Gastrocnemius medialis (tissue), 4 donors: Measurements from ENCODE around the gene CSN2. TPM values are rescaled to one million over a fixed set of nuclear protein-coding genes. Genes with fewer than 3 reads are reported as not detected.

Experiments used
- ATAC-seq, 2 donors: fragments of 150-250 bp; one replicate each; pipeline ENCODE4 v1.9.1; 2016
- DNase-seq, 2 donors: peaks; one replicate each; pipeline ENCODE4 v3.0.0-alpha.2; 2019
- H3K27ac ChIP-seq, 4 donors: fragments of 200-600 bp; sonication (generic); 1 replicate in 1 of 4; 2 replicates in 3 of 4; pipeline ENCODE4 v1.5.1; 2016 to 2018; ENCODE audit warnings: mild to moderate bottlenecking in 2 of 4, moderate library complexity in 1 of 4
- H3K27me3 ChIP-seq, 3 donors: fragments of 200-600 bp; sonication (generic) in 2 of 3; 1 replicate in 1 of 3; 2 replicates in 2 of 3; pipeline versions ENCODE4 v1.5.1 to v1.6.0; 2016 to 2019; ENCODE audit warnings: mild to moderate bottlenecking in 1 of 3, moderate library complexity in 1 of 3
- H3K36me3 ChIP-seq, 2 donors: fragments of 200-600 bp; sonication (generic) in 1 of 2; one replicate each; pipeline ENCODE4 v1.5.1; 2017 to 2018
- H3K4me1 ChIP-seq, 2 donors: fragments of 200-600 bp; sonication (generic) in 1 of 2; one replicate each; pipeline ENCODE4 v1.5.1; 2016 to 2017; ENCODE audit warnings: mild to moderate bottlenecking in 2 of 2
- H3K4me3 ChIP-seq, 4 donors: fragments of 200-600 bp; sonication (generic) in 3 of 4; 1 replicate in 1 of 4; 2 replicates in 3 of 4; pipeline ENCODE4 v1.5.1; 2016 to 2019; ENCODE audit warnings: mild to moderate bottlenecking in 2 of 4
- H3K9me3 ChIP-seq, 3 donors: fragments of 200-600 bp; sonication (generic) in 2 of 3; 1 replicate in 1 of 3; 2 replicates in 2 of 3; pipeline ENCODE4 v1.5.1; 2016 to 2019
- POLR2A ChIP-seq, 2 donors: fragments of 450-650 bp; IDR thresholded peaks; one replicate each; pipeline ENCODE4 v1.6.1; 2017; ENCODE audit warnings: antibody characterized with exemption in 2 of 2, mild to moderate bottlenecking in 2 of 2, moderate library complexity in 2 of 2
- in situ Hi-C, 4 donors: fragments of 200-750 bp; cut with MboI; loops; one replicate each; pipeline versions ENCODE4 v1.15.0 to v1.8.0; 2017; ENCODE audit warnings: low sequenced_read_pairs in 4 of 4
- intact Hi-C: fragments of 100-400 bp; cut with DNase I; formaldehyde crosslinking; loops from one replicate; pipeline ENCODE4 v1.15.1; 2023; ENCODE audit warnings: low total_unique reads
- total RNA-seq, 4 donors: library from RNA; depleted of rRNA; stranded (reverse); fragments of >200 nt; gene quantifications; one replicate each; pipeline versions ENCODE4 v1.1.0 to v1.2.3, GENCODE V29; 2016
- TF ChIP-seq, protein P1 (sequence below), 5 experiments: fragments of 450-650 bp in 3 of 5; fragments of 200-600 bp in 2 of 5; sonication (generic) in 2 of 5; IDR thresholded peaks in 4 of 5; conservative IDR thresholded peaks in 1 of 5; 1 replicate in 4 of 5; 2 replicates in 1 of 5; pipeline ENCODE4 v1.5.1; 2016 to 2019; ENCODE audit warnings: antibody characterized with exemption in 5 of 5, mild to moderate bottlenecking in 3 of 5, moderate library complexity in 3 of 5

CSN2 gene
- total RNA-seq, 4 donors from 2014 or later, result not detected

DNA sequence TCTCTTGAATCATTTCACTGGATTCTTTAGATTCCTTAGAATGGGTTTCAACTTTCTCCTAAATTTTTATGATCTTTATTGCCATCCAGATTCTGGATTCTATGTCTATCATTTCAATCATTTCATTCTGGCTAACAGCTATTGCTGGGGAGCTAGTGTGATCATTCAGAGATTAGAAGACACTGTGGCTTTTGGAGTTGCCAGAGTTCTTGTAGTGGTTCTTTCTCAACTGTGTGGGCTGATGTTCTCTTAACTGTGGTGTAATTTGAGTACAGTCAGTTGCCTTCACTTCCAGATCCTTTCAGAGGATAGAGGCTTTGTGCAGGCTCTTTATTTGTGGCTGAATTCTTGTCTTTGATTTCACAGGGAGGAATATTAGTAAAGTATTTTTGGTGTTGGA, 12.1 kb upstream of the CSN2 start:
- DNase-seq (no peak), ATAC-seq (no peak)
- Histone ChIP-seq H3K4me3 (no peak overlapping the region), H3K36me3 (no peaks in the 10 kb centered on the region), H3K9me3 (no peaks in the 10 kb centered on the region), H3K27me3 (no peaks in the 10 kb centered on the region), H3K4me1 (no peaks in the 10 kb centered on the region), H3K27ac (no peak overlapping the region)
- intact Hi-C loops, result no loop called here
- TF ChIP-seq, protein P1, sequence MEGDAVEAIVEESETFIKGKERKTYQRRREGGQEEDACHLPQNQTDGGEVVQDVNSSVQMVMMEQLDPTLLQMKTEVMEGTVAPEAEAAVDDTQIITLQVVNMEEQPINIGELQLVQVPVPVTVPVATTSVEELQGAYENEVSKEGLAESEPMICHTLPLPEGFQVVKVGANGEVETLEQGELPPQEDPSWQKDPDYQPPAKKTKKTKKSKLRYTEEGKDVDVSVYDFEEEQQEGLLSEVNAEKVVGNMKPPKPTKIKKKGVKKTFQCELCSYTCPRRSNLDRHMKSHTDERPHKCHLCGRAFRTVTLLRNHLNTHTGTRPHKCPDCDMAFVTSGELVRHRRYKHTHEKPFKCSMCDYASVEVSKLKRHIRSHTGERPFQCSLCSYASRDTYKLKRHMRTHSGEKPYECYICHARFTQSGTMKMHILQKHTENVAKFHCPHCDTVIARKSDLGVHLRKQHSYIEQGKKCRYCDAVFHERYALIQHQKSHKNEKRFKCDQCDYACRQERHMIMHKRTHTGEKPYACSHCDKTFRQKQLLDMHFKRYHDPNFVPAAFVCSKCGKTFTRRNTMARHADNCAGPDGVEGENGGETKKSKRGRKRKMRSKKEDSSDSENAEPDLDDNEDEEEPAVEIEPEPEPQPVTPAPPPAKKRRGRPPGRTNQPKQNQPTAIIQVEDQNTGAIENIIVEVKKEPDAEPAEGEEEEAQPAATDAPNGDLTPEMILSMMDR (IDR thresholded peaks at IDR 0.05 in 4 of 5, conservative IDR thresholded peaks at IDR 0.05 in 1 of 5), result no peak
- TF ChIP-seq POLR2A (IDR thresholded peaks at IDR 0.05), result no peak
- in situ Hi-C loops, result no loop called here

- no peak for TF ChIP-seq POLR2A (IDR thresholded peaks at IDR 0.05)
- TF ChIP-seq, protein P1 (IDR thresholded peaks at IDR 0.05 in 4 of 5, conservative IDR thresholded peaks at IDR 0.05 in 1 of 5), result no peak
- in situ Hi-C loops, result no loop called here
- no peak overlapping the region for H3K4me3 ChIP-seq
Observed at GRCh38 chr4:69974631-69975030, 9.1 kb upstream of the CSN2 start.

GRCh38 chr4:69970071-69970470, 4.5 kb upstream of the CSN2 start:
- H3K9me3 ChIP-seq, result no peaks in the 10 kb centered on the region
- H3K27me3 ChIP-seq, result no peaks in the 10 kb centered on the region
- H3K4me1 ChIP-seq, result no peaks in the 10 kb centered on the region
- ATAC-seq (no peak), DNase-seq (no peak)
- no peak overlapping the region for H3K4me3 ChIP-seq
- H3K27ac ChIP-seq, result no peak overlapping the region
- in situ Hi-C loops (no loop called here), intact Hi-C loops (no loop called here)
- TF ChIP-seq, protein P1 (IDR thresholded peaks at IDR 0.05 in 4 of 5, conservative IDR thresholded peaks at IDR 0.05 in 1 of 5), result no peak
- no peak for TF ChIP-seq POLR2A (IDR thresholded peaks at IDR 0.05)
- no peaks in the 10 kb centered on the region for H3K36me3 ChIP-seq

More at GRCh38 chr4:69974631-69975030, 9.1 kb upstream of the CSN2 start:
- no peaks in the 10 kb centered on the region for H3K9me3 ChIP-seq
- intact Hi-C loops, result no loop called here
- no peak for ATAC-seq
- no peak for DNase-seq
- no peaks in the 10 kb centered on the region for H3K27me3 ChIP-seq
- no peaks in the 10 kb centered on the region for H3K36me3 ChIP-seq
- no peaks in the 10 kb centered on the region for H3K4me1 ChIP-seq
- no peak overlapping the region for H3K27ac ChIP-seq

- no peaks in the 10 kb centered on the region for H3K9me3 ChIP-seq
- ATAC-seq (no peak), DNase-seq (no peak)
- in situ Hi-C loops, result no loop called here
- H3K36me3 ChIP-seq, result no peaks in the 10 kb centered on the region
- intact Hi-C loops, result no loop called here
- no peak overlapping the region for H3K27ac ChIP-seq
- no peaks in the 10 kb centered on the region for H3K4me1 ChIP-seq
- no peak overlapping the region for H3K4me3 ChIP-seq
- no peak for TF ChIP-seq POLR2A (IDR thresholded peaks at IDR 0.05)
- TF ChIP-seq, protein P1 (IDR thresholded peaks at IDR 0.05 in 4 of 5, conservative IDR thresholded peaks at IDR 0.05 in 1 of 5), result no peak
- no peaks in the 10 kb centered on the region for H3K27me3 ChIP-seq
Observed at GRCh38 chr4:69957209-69957608, 8.3 kb downstream of the CSN2 start.

GRCh38 chr4:69951602-69952001, 13.9 kb downstream of the CSN2 start:
- intact Hi-C loops, result no loop called here
- no peaks in the 10 kb centered on the region for H3K4me1 ChIP-seq
- H3K9me3 ChIP-seq, result no peaks in the 10 kb centered on the region
- no peaks in the 10 kb centered on the region for H3K27me3 ChIP-seq
- H3K27ac ChIP-seq, result no peak overlapping the region
- no peak for TF ChIP-seq POLR2A (IDR thresholded peaks at IDR 0.05)
- TF ChIP-seq, protein P1 (IDR thresholded peaks at IDR 0.05 in 4 of 5, conservative IDR thresholded peaks at IDR 0.05 in 1 of 5), result no peak
- ATAC-seq, result no peak
- H3K36me3 ChIP-seq, result no peaks in the 10 kb centered on the region
- in situ Hi-C loops, result no loop called here
- no peak for DNase-seq
- no peak overlapping the region for H3K4me3 ChIP-seq
